ENCODE data around the gene DNTTIP2.
"Not testable (repeated sequence)": the region's sequence is repeated elsewhere in the genome, so short reads cannot be mapped to it uniquely, and the experiment has no call there.

DNTTIP2 gene, protein sequence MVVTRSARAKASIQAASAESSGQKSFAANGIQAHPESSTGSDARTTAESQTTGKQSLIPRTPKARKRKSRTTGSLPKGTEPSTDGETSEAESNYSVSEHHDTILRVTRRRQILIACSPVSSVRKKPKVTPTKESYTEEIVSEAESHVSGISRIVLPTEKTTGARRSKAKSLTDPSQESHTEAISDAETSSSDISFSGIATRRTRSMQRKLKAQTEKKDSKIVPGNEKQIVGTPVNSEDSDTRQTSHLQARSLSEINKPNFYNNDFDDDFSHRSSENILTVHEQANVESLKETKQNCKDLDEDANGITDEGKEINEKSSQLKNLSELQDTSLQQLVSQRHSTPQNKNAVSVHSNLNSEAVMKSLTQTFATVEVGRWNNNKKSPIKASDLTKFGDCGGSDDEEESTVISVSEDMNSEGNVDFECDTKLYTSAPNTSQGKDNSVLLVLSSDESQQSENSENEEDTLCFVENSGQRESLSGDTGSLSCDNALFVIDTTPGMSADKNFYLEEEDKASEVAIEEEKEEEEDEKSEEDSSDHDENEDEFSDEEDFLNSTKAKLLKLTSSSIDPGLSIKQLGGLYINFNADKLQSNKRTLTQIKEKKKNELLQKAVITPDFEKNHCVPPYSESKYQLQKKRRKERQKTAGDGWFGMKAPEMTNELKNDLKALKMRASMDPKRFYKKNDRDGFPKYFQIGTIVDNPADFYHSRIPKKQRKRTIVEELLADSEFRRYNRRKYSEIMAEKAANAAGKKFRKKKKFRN

DNA sequence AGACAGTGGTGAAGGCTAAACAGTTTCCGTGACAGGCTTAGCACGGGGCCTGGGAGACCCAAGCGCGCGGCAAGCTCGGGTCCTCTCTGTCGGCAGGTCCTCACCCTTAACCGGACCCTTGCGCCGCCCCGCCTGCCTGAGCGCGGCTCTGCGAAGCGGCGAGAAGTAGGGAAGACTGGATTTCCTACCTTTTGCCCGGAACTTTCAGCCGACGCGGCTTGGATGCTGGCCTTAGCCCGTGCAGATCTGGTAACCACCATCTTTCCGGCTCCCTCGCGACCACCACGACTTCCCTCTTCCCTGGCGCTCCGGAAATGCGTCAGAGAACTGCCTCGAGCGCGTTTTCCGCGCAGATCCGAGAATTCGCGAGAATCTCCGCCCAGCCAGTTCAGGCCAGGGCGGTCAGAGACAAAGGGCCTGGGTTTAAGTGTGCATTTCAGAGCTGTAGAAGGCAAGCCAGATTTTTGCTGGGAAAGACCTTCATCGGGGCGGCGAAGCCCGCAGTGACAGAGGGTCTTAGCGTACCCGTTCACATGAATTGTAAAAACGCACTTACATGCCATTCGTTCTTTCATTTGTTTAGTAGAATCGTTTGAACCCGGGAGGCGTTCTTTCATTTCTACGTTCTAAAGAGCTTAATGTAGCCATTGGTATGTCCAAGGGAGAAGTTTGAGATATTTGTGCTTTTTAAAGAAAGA lies at the start of gene DNTTIP2:
TSS of gene DNTTIP2 (minus strand) at position 318 of the 698 bp plus-strand sequence. CDS start at position 260, 58 bp downstream.
- in situ Hi-C loops (cut with MboI; ENCODE audit: low sequenced_read_pairs), result no loop called here
- Histone ChIP-seq H3K4me1 (peaks cover 10% of the 10 kb centered on the region), H3K4me3 (peak within 1 kb of the TSS; percentile 91), H3K27me3 (ENCODE audit: low read depth) (no peaks in the 10 kb centered on the region), H3K9me3 (no peaks in the 10 kb centered on the region), H3K36me3 (replicated peaks) (peaks cover 33% of the 10 kb centered on the region)
- DNase-seq (ENCODE audit: low spot score in 2 of 2), result peak; percentile 76 to 90

DNA sequence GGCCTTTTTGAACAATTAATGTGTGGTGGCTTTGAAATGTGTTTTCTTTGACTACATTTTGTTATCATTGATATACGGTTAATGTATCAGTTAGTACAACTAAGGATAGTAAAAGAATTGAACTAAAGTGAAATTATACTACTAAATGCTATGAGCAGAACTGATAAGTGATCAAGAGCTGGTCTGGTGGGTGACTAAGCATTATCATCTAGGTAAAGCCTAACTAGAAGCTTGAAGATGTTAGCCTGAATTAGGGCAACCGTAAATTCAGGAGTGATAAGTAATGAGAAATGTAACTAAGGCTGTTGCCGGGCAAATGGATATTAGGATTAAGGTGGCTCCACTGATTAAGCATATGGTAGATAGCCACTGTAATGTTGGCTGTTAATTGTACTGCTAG lies 46.2 kb upstream of the DNTTIP2 start:
- DNase-seq (ENCODE audit: low spot score in 2 of 2), result no peak
- in situ Hi-C loops (cut with MboI; ENCODE audit: low sequenced_read_pairs), result no loop called here
- no peaks in the 10 kb centered on the region for H3K4me1 ChIP-seq

DNA sequence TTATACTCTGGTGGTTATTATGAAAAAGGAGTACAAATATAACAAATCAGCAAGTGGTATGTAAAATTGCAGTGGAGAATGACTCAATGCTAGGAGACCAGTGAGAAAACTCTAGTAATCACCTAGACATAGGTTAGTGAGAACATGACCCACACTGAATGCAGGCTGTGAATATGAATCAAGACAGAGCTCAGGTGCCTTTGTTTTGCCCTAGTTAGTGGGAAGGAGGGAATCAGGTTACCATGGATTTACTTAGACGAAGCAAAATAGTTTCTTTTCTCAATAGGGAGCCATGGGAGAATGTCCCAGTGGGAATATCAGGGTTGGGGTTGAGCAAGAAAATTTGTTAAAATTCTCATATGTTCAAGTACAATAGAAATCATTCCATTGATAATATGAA lies 40.8 kb upstream of the DNTTIP2 start:
- no peak overlapping the region for H3K4me3 ChIP-seq
- no peaks in the 10 kb centered on the region for H3K27me3 ChIP-seq (ENCODE audit: low read depth)
- in situ Hi-C loops (cut with MboI; ENCODE audit: low sequenced_read_pairs), result no loop called here
- no peaks in the 10 kb centered on the region for H3K9me3 ChIP-seq
- DNase-seq (ENCODE audit: low spot score in 2 of 2), result no peak
- no peaks in the 10 kb centered on the region for H3K36me3 ChIP-seq (replicated peaks)
- no peaks in the 10 kb centered on the region for H3K4me1 ChIP-seq

More for the DNA sequence above, 46.2 kb upstream of the DNTTIP2 start:
- H3K4me3 ChIP-seq, result no peak overlapping the region
- no peaks in the 10 kb centered on the region for H3K9me3 ChIP-seq
- no peaks in the 10 kb centered on the region for H3K27me3 ChIP-seq (ENCODE audit: low read depth)
- no peaks in the 10 kb centered on the region for H3K36me3 ChIP-seq (replicated peaks)

DNA sequence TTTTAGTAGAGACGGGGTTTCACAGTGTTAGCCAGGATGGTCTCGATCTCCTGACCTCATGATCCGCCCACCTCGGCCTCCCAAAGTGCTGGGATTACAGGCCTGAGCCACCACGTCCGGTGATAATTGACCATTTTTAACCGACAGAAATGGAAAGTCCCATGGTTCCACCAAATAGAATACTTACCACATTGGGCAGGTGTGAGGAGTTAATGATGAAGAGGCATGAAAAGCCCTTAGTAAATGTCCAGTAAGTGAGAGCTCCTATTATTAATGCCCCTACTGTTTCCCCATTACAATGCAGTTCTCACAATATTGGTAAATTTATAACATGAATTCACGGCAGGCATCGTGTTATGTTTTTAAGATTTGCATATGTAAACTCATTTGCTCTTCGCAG lies 38.3 kb upstream of the DNTTIP2 start:
- Histone ChIP-seq H3K27me3 (ENCODE audit: low read depth) (no peaks in the 10 kb centered on the region; the same call in 1 of the 2 replicates), H3K4me1 (no peaks in the 10 kb centered on the region), H3K9me3 (no peaks in the 10 kb centered on the region), H3K4me3 (no peak overlapping the region), H3K36me3 (replicated peaks) (no peaks in the 10 kb centered on the region)
- DNase-seq (ENCODE audit: low spot score in 2 of 2), result no peak
- in situ Hi-C loops (cut with MboI; ENCODE audit: low sequenced_read_pairs), result no loop called here

GRCh38 chr1:93910880-93911279 lies 31.9 kb upstream of the DNTTIP2 start:
- in situ Hi-C loops (cut with MboI; ENCODE audit: low sequenced_read_pairs); H3K36me3 ChIP-seq (replicated peaks); H3K4me3 ChIP-seq; H3K9me3 ChIP-seq; H3K27me3 ChIP-seq (ENCODE audit: low read depth); H3K4me1 ChIP-seq; DNase-seq (ENCODE audit: low spot score in 2 of 2): not testable (repeated sequence)

- no peak for DNase-seq (ENCODE audit: low spot score in 2 of 2)
- Histone ChIP-seq H3K27me3 (ENCODE audit: low read depth) (no peaks in the 10 kb centered on the region; the same call in 1 of the 2 replicates), H3K4me1 (peaks cover 6% of the 10 kb centered on the region; the same call in 1 of the 2 replicates), H3K9me3 (no peaks in the 10 kb centered on the region), H3K36me3 (replicated peaks) (no peaks in the 10 kb centered on the region), H3K4me3 (no peak overlapping the region)
- in situ Hi-C loops (cut with MboI; ENCODE audit: low sequenced_read_pairs), result no loop called here
Observed at GRCh38 chr1:93910305-93910704, 31.3 kb upstream of the DNTTIP2 start.

GRCh38 chr1:93909146-93910050 lies 30.4 kb upstream of the DNTTIP2 start, which contains the start of gene GCLM:
Gene GCLM (minus strand): TSS chr1:93909430. CDS start chr1:93909163, 267 bp downstream.
- in situ Hi-C loops (cut with MboI; ENCODE audit: low sequenced_read_pairs), result no loop called here

GRCh38 chr1:93908394-93909145 lies 29.6 kb upstream of the DNTTIP2 start:
- Histone ChIP-seq H3K9me3 (no peaks in the 10 kb centered on the region), H3K4me1 (peaks cover 6% of the 10 kb centered on the region; the same call in 1 of the 2 replicates), H3K27me3 (ENCODE audit: low read depth) (no peaks in the 10 kb centered on the region; the same call in 1 of the 2 replicates), H3K36me3 (replicated peaks) (no peaks in the 10 kb centered on the region), H3K4me3 (peak overlapping the region; percentile 46)
- in situ Hi-C loops (cut with MboI; ENCODE audit: low sequenced_read_pairs), result no loop called here
- peak; percentile 32 to 48 for DNase-seq (ENCODE audit: low spot score in 2 of 2)

More at GRCh38 chr1:93909146-93910050, 30.4 kb upstream of the DNTTIP2 start, which contains the start of gene GCLM:
- Histone ChIP-seq H3K4me3 (peak within 1 kb of the TSS; percentile 46), H3K27me3 (ENCODE audit: low read depth) (no peaks in the 10 kb centered on the region; the same call in 1 of the 2 replicates), H3K4me1 (peaks cover 6% of the 10 kb centered on the region; the same call in 1 of the 2 replicates), H3K9me3 (no peaks in the 10 kb centered on the region), H3K36me3 (replicated peaks) (no peaks in the 10 kb centered on the region)
- peak; percentile 87 to 94 for DNase-seq (ENCODE audit: low spot score in 2 of 2)

GRCh38 chr1:93907718-93908117 lies 28.7 kb upstream of the DNTTIP2 start:
- Histone ChIP-seq H3K27me3 (ENCODE audit: low read depth) (no peaks in the 10 kb centered on the region), H3K4me3 (peak overlapping the region; percentile 46)
- peak in 1 of 2 experiments; percentile 47 for DNase-seq (ENCODE audit: low spot score in 2 of 2)

GRCh38 chr1:93906480-93906879 lies 27.5 kb upstream of the DNTTIP2 start:
- H3K4me1 ChIP-seq, result peaks cover 6% of the 10 kb centered on the region; the same call in 1 of the 2 replicates

More at GRCh38 chr1:93907718-93908117, 28.7 kb upstream of the DNTTIP2 start:
- Histone ChIP-seq H3K36me3 (replicated peaks) (no peaks in the 10 kb centered on the region), H3K9me3 (no peaks in the 10 kb centered on the region), H3K4me1 (peaks cover 6% of the 10 kb centered on the region; the same call in 1 of the 2 replicates)
- in situ Hi-C loops (cut with MboI; ENCODE audit: low sequenced_read_pairs), result no loop called here

GRCh38 chr1:93905734-93906133 lies 26.7 kb upstream of the DNTTIP2 start:
- H3K4me1 ChIP-seq, result peaks cover 6% of the 10 kb centered on the region; the same call in 1 of the 2 replicates
- peaks cover 1% of the 10 kb centered on the region; the same call in 1 of the 2 replicates for H3K36me3 ChIP-seq (replicated peaks)
- H3K4me3 ChIP-seq, result no peak overlapping the region
- DNase-seq (ENCODE audit: low spot score in 2 of 2), result no peak
- no peaks in the 10 kb centered on the region for H3K27me3 ChIP-seq (ENCODE audit: low read depth)
- H3K9me3 ChIP-seq, result no peaks in the 10 kb centered on the region
- in situ Hi-C loops (cut with MboI; ENCODE audit: low sequenced_read_pairs), result no loop called here

More at GRCh38 chr1:93906480-93906879, 27.5 kb upstream of the DNTTIP2 start:
- in situ Hi-C loops (cut with MboI; ENCODE audit: low sequenced_read_pairs), result no loop called here
- H3K27me3 ChIP-seq (ENCODE audit: low read depth), result no peaks in the 10 kb centered on the region
- DNase-seq (ENCODE audit: low spot score in 2 of 2), result no peak
- H3K36me3 ChIP-seq (replicated peaks), result no peaks in the 10 kb centered on the region
- H3K4me3 ChIP-seq, result no peak overlapping the region
- no peaks in the 10 kb centered on the region for H3K9me3 ChIP-seq

DNA sequence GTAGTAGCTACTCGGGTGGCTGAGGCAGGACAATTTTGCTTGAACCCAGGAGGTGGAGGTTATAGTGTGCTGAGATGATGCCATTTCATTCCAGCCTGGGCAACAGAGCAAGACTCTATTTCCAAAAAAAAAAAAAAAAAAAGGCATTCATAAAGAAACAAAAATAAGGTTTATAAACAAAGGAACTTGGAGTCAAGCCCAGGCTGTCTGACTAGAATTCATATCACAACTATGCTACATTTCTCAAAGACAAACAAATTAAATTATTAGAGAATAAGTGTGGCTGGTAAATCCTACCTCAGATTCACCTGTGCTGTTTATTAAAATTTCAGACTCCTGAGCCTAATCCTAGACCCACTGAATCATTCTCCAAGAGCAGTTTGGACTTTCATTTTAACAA lies 26.0 kb upstream of the DNTTIP2 start:
- Histone ChIP-seq H3K9me3 (no peaks in the 10 kb centered on the region), H3K4me3 (no peak overlapping the region), H3K36me3 (replicated peaks) (peaks cover 8% of the 10 kb centered on the region; the same call in 1 of the 2 replicates), H3K4me1 (peaks cover 6% of the 10 kb centered on the region; the same call in 1 of the 2 replicates), H3K27me3 (ENCODE audit: low read depth) (no peaks in the 10 kb centered on the region)
- DNase-seq (ENCODE audit: low spot score in 2 of 2), result no peak
- in situ Hi-C loops (cut with MboI; ENCODE audit: low sequenced_read_pairs), result no loop called here

All from HAP-1 (cell line).